Uterus (tissue), 2 donors: ENCODE results near the gene POU2AF2.

Experiments
- POLR2A ChIP-seq, 2 donors: fragments of 450-650 bp; IDR thresholded peaks; one replicate each; pipeline ENCODE4 v1.6.1; 2016; ENCODE audit warnings: antibody characterized with exemption in 2 of 2, mild to moderate bottlenecking in 1 of 2, moderate library complexity in 1 of 2
- TF ChIP-seq, protein P1 (sequence below), 4 experiments: fragments of 200-600 bp in 2 of 4; fragments of 450-650 bp in 2 of 4; sonication (generic) in 2 of 4; IDR thresholded peaks; one replicate each; pipeline ENCODE4 v1.5.1; 2016 to 2019; ENCODE audit warnings: antibody characterized with exemption in 4 of 4, mild to moderate bottlenecking in 2 of 4, moderate library complexity in 1 of 4

DNA sequence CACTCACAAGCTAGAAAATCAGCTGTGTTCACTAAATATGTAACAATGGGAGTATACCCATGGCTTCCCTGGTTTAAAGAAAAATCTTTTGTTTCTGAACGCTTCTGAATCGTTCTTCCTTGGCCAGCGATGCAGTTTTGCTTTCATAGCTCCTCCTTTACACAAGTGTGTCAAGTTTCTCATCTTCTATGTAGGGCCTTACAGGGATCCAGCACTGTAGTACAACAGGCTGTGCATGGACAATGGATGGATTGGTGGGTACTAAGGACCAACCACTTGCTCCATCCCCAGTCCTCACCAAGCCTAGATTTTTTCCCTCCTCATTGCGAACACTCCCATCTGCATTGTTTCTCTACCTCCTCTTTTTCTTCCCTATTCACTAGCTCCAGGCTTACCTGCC is 24.3 kb upstream of the POU2AF2 start:
- TF ChIP-seq POLR2A (IDR thresholded peaks at IDR 0.05) = no peak
- TF ChIP-seq, protein P1, sequence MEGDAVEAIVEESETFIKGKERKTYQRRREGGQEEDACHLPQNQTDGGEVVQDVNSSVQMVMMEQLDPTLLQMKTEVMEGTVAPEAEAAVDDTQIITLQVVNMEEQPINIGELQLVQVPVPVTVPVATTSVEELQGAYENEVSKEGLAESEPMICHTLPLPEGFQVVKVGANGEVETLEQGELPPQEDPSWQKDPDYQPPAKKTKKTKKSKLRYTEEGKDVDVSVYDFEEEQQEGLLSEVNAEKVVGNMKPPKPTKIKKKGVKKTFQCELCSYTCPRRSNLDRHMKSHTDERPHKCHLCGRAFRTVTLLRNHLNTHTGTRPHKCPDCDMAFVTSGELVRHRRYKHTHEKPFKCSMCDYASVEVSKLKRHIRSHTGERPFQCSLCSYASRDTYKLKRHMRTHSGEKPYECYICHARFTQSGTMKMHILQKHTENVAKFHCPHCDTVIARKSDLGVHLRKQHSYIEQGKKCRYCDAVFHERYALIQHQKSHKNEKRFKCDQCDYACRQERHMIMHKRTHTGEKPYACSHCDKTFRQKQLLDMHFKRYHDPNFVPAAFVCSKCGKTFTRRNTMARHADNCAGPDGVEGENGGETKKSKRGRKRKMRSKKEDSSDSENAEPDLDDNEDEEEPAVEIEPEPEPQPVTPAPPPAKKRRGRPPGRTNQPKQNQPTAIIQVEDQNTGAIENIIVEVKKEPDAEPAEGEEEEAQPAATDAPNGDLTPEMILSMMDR (IDR thresholded peaks at IDR 0.05) = no peak
